ENCODE measurements around the gene PRMT2. TPM values are rescaled to one million over a fixed set of nuclear protein-coding genes. Genes with fewer than 3 reads are reported as not detected.

Gene PRMT2
- total RNA-seq, 1 donor = 164 TPM

DNA sequence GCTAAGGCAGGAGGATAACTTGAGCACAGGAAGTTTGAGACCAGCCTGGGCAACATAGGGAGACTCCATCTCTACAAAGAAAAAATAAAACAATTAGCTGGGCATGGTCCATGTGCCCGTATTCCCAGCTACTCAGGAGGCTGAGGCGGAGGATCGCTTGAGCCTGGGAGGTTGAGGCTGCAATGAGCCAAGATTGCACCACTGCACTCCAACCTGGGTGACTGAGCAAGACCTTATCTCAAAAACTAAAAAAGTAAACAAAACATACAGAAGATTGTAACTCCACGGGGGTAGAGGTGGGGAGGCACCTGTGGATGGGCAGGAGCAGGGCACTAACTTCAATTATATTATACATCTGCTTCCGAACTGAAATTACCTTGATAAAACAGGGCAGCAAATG is 35.2 kb upstream of the PRMT2 start:
- DNase-seq (ENCODE audit: low read depth) = no peak
- H3K4me3 ChIP-seq (ENCODE audit: low read depth, low read length) = no peak overlapping the region
- TF ChIP-seq, protein P1, sequence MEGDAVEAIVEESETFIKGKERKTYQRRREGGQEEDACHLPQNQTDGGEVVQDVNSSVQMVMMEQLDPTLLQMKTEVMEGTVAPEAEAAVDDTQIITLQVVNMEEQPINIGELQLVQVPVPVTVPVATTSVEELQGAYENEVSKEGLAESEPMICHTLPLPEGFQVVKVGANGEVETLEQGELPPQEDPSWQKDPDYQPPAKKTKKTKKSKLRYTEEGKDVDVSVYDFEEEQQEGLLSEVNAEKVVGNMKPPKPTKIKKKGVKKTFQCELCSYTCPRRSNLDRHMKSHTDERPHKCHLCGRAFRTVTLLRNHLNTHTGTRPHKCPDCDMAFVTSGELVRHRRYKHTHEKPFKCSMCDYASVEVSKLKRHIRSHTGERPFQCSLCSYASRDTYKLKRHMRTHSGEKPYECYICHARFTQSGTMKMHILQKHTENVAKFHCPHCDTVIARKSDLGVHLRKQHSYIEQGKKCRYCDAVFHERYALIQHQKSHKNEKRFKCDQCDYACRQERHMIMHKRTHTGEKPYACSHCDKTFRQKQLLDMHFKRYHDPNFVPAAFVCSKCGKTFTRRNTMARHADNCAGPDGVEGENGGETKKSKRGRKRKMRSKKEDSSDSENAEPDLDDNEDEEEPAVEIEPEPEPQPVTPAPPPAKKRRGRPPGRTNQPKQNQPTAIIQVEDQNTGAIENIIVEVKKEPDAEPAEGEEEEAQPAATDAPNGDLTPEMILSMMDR (IDR thresholded peaks at IDR 0.05; ENCODE audit: insufficient read depth, low read depth, low read length) = no peak

- no peak for DNase-seq (ENCODE audit: low read depth)
- TF ChIP-seq, protein P1 (IDR thresholded peaks at IDR 0.05; ENCODE audit: insufficient read depth, low read depth, low read length) = no peak
- no peak overlapping the region for H3K4me3 ChIP-seq (ENCODE audit: low read depth, low read length)
Observed at GRCh38 chr21:46600978-46601377, 34.5 kb upstream of the PRMT2 start.

- DNase-seq (ENCODE audit: low read depth) = no peak
- TF ChIP-seq, protein P1 (IDR thresholded peaks at IDR 0.05; ENCODE audit: insufficient read depth, low read depth, low read length) = no peak
- no peak overlapping the region for H3K4me3 ChIP-seq (ENCODE audit: low read depth, low read length)
Observed at GRCh38 chr21:46603228-46603627, 32.2 kb upstream of the PRMT2 start.

DNA sequence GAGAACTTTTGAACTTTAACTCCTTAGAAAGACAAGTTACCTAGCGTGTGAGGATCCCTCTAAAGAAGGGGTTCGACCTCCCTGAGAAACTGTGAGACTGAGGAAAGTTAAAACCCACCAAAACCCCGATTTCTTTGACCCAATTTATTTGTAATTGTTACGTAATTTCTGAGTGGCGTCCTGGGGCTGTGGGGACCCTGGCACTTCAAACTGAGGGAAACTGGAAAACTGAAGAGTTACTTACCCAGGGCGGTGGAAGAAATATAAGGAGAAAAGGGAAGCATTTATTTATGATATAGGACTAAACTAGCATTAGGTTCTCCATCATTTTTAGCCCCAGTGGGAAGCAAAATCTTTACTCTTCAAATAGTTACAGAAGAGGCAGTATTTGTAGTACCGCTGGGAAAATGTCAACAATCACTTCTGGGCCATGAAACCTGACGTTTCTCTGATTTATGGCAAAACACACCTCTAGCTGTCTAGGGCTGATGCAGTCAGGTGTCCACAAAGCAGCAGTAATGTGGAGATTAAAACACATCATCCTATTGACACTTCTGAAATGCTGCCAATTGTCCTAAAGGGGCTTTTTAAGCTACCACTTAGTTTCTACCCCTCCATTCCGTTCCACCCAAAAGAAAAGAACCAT is 31.0 kb upstream of the PRMT2 start:
- no peak overlapping the region for H3K4me3 ChIP-seq (ENCODE audit: low read depth, low read length)
- DNase-seq (ENCODE audit: low read depth) = no peak
- TF ChIP-seq, protein P1 (IDR thresholded peaks at IDR 0.05; ENCODE audit: insufficient read depth, low read depth, low read length) = no peak

GRCh38 chr21:46604975-46605766 is 30.3 kb upstream of the PRMT2 start, which contains the start of gene S100B:
S100B (minus strand) TSS chr21:46605082; CDS start chr21:46602415, 2,667 bp downstream.
- H3K4me3 ChIP-seq (ENCODE audit: low read depth, low read length) = no peak within 1 kb of the TSS

GRCh38 chr21:46605767-46606426 is 29.6 kb upstream of the PRMT2 start:
- TF ChIP-seq, protein P1 (IDR thresholded peaks at IDR 0.05; ENCODE audit: insufficient read depth, low read depth, low read length) = no peak
- no peak overlapping the region for H3K4me3 ChIP-seq (ENCODE audit: low read depth, low read length)
- no peak for DNase-seq (ENCODE audit: low read depth)

More at GRCh38 chr21:46604975-46605766, 30.3 kb upstream of the PRMT2 start, which contains the start of gene S100B:
- TF ChIP-seq, protein P1 (IDR thresholded peaks at IDR 0.05; ENCODE audit: insufficient read depth, low read depth, low read length) = no peak
- DNase-seq (ENCODE audit: low read depth) = no peak

Data from fibroblast of villous mesenchyme (primary cell).